Choroid plexus epithelial cell (primary cell): ENCODE measurements around the gene OPN1SW.

Experiments
- DNase-seq: peaks from one replicate; pipeline ENCODE4 v3.0.0-alpha.2; 2010; ENCODE audit warnings: low read depth
- H3K4me3 ChIP-seq: 2 replicates; pipeline ENCODE4 v1.5.1; 2011; ENCODE audit warnings: low read depth, mild to moderate bottlenecking, control low read depth, low read length, moderate library complexity
- TF ChIP-seq, protein P1 (sequence below): conservative IDR thresholded peaks from 2 replicates; pipeline ENCODE4 v1.5.1; 2011; ENCODE audit warnings: low read depth, mild to moderate bottlenecking, control low read depth, inconsistent platforms, low read length, moderate library complexity

The OPN1SW gene

DNA sequence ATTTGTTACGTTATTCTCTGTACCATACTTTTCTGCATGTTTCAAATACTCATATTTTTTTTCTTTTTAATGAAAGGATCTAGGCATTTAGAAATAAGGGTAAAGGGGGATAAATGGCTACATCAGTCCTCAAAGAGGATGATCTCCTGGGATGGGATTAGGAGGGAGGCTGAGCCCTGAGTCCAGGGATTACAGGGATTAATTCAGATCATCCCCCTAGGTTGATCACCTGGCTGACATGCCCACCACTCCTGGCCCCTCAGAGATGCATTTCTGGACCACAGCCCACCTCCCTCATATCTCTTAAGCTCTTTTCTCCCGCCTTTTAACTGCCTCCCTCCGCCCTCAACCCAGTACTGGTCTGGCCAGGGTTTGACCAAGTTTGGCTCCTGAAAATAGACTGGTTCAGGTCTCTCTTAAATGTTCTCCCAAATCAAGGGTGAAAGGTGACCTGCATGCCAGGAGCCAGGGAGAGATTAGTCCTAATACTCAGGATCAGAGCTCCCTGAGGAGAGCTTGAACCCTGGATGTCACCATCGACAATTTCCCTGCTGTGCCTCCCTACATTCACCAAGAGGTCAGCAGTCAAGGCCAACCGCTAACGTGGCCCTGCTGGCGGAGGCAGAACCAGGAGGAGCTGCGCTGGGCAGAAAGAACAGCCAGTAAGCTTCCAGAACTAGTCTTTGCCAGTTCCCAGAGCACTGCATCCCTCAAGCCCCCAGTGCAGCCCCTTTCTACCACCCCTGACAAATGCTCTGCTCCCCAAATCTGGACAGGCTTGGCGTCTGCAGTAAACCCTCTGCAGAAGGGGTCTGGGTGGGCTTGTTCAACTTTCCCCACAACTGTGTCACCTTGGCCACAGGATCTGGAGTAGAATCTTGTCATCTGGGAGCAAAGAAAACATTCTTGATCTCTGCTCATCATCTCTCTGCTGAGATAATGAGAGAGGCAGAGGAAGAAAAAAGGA lies 13.1 kb upstream of the OPN1SW start:
- TF ChIP-seq, protein P1, sequence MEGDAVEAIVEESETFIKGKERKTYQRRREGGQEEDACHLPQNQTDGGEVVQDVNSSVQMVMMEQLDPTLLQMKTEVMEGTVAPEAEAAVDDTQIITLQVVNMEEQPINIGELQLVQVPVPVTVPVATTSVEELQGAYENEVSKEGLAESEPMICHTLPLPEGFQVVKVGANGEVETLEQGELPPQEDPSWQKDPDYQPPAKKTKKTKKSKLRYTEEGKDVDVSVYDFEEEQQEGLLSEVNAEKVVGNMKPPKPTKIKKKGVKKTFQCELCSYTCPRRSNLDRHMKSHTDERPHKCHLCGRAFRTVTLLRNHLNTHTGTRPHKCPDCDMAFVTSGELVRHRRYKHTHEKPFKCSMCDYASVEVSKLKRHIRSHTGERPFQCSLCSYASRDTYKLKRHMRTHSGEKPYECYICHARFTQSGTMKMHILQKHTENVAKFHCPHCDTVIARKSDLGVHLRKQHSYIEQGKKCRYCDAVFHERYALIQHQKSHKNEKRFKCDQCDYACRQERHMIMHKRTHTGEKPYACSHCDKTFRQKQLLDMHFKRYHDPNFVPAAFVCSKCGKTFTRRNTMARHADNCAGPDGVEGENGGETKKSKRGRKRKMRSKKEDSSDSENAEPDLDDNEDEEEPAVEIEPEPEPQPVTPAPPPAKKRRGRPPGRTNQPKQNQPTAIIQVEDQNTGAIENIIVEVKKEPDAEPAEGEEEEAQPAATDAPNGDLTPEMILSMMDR, result no peak
- DNase-seq, result no peak
- no peak overlapping the region for H3K4me3 ChIP-seq

GRCh38 chr7:128785738-128786137 lies 10.1 kb upstream of the OPN1SW start:
- H3K4me3 ChIP-seq, result no peak overlapping the region
- no peak for DNase-seq
- TF ChIP-seq, protein P1, result no peak

DNA sequence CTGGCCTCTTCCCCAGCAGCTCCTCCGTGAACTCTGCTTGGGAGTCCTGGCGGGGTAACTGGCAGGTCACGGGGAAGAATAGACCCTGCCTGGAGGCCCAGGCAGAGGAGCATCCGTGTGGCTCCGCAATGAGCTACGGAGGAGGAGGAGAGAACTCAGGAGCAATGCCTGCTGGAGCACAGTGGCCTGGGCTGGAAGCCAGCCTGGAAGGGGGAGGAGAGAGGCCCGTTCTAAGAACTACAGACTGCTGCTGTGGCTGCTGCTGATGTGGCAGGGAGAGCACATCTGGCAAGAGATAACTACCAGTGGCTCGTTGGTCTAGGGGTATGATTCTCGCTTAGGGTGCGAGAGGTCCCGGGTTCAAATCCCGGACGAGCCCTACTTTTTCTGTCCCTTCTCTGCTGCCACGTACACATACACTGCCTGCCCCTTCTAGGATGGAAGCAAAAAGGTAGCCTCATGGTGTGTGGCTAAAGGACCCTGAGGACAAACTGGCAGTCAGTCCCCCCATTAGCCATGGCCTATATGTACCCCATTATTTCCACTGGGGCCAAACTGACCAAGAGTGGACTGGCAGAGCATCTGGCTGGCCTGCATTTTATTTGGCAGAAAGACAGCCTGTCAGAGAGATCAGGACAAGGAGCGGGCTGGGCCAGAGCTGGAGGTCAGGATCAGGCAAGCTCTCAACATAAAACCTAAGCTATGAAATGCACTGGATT lies 7.7 kb upstream of the OPN1SW start:
- peak; percentile 90 for DNase-seq
- peak overlapping the region; percentile 38 for H3K4me3 ChIP-seq
- TF ChIP-seq, protein P1, result no peak

- H3K4me3 ChIP-seq, result no peak overlapping the region
- TF ChIP-seq, protein P1, result no peak
- DNase-seq, result no peak
Observed at GRCh38 chr7:128781851-128782250, 6.3 kb upstream of the OPN1SW start.

DNA sequence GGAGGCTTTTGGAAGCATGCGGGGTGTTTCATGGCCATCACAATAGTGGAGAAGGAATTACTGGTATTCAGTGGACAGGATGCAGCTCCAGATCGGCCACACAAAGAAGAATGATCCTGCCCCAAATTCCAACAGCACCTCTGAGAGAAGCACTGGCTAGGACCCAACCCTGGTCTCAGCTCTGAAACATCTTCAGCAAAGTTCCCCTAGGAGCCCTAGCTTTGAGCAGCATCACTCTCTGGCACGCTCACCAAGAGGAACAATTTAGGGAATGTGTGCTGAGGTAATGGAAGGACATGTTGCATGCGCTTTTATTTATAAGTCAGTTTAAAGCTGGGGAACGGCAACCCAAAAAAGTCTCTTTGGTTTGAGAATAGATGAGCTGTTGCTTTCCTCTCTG lies 5.5 kb upstream of the OPN1SW start:
- DNase-seq, result no peak
- TF ChIP-seq, protein P1, result no peak
- no peak overlapping the region for H3K4me3 ChIP-seq

- TF ChIP-seq, protein P1, result no peak
- H3K4me3 ChIP-seq, result no peak overlapping the region
- DNase-seq, result no peak
Observed at GRCh38 chr7:128778946-128779345, 3.4 kb upstream of the OPN1SW start.
